GM21381 (cell line): ENCODE data around the gene KCTD20.
"Not testable (repeated sequence)": the region's sequence is repeated elsewhere in the genome, so short reads cannot be mapped to it uniquely, and the experiment has no call there.

Experiments
- ATAC-seq: cut with Tn5 transposase; IDR thresholded peaks from one replicate; pipeline ENCODE4 v1.9.1; 2021; ENCODE audit warnings: mild to moderate bottlenecking, moderate library complexity; ENCODE audit not compliant: unreplicated experiment

The KCTD20 gene

GRCh38 chr6:36443471-36444428 is 950 bp downstream of the KCTD20 start:
- ATAC-seq = no peak

- no peak for ATAC-seq
These were observed 1.7 kb downstream of the KCTD20 start for GRCh38 chr6:36444470-36444869.

DNA sequence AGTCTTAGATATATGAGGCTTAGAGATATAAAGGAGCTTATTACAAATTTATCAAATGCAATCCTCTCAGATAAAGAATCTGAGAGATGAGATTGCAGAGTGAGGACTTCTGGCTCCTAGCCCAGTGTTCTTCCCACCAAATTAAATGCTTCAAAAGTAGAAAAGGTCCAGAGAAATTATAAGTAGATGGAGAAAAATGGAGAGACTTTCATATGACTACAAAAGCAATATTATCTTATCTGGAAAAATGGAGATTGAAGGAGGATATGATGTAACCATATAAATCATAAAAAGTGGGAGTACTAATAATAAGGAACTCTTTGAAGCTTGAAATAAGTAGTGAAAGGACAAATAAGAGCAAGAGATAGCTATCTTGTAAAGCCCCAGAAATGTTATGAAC is 2.8 kb downstream of the KCTD20 start:
- no peak for ATAC-seq

DNA sequence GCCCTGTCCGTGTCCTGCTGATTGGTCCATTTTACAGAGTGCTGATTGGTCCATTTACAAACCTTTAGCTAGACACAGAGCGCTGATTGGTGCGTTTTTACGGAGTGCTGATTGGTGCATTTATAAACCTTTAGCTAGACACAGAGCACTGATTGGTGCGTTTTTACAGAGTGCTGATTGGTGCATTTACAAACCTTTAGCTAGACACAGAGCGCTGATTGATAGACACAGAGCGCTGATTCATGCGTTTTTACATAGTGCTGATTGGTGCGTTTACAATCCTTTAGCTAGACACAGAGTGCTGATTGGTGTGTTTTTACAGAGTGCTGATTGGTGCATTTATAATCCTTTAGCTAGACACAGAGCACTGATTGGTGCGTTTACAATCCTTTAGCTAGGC is 6.4 kb downstream of the KCTD20 start:
- ATAC-seq = not testable (repeated sequence)

GRCh38 chr6:36452897-36453296 is 10.1 kb downstream of the KCTD20 start:
- ATAC-seq = not testable (repeated sequence)

DNA sequence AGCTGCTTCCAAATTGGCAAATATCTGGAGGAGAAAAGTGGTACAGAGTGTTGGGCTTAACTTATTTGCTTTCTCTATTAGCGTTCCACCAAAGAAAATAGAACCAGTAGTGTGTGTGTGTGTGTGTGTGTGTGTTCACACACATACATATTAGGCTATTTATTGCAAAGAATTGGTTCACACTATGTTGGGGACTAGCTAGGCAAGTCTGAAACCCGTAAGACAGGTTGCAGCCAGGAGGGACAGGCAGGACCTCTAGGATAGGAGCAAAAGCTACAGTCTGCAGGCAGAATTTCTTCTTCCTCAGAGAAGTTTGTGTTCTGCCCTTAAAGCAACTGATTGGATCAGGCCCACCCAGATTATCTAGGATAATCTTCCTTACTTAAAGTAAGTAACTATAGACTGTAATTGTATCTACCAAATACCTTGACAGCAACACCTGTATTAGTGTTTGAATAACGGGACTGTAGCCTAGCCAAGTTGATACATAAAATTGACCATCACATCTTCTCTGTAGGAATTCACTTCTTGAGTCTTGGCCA is 12.8 kb downstream of the KCTD20 start:
- no peak for ATAC-seq

GRCh38 chr6:36459501-36459900 is 16.7 kb downstream of the KCTD20 start:
- no peak for ATAC-seq

- no peak for ATAC-seq
These were observed 18.1 kb downstream of the KCTD20 start for GRCh38 chr6:36460916-36461315.

- ATAC-seq = no peak
These were observed 18.8 kb downstream of the KCTD20 start for GRCh38 chr6:36461646-36462045.

DNA sequence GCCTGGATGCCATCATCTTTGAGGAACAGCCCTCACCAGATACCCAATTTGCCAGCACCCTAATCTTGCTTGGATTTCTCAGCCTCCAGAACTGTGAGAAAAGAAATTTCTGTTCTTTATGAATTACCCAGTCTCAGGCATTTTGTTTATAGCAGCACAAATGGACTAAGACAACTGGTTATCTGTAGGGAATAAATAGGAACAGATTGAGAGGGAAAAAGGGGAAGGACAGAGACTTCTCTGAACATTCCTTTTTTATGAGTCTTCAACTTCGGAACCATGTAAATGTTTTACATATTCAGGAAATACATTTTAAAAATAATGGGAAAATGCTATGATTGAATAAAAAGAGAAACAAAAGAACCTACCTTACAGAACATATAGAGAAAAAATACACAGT is 20.9 kb downstream of the KCTD20 start:
- no peak for ATAC-seq

DNA sequence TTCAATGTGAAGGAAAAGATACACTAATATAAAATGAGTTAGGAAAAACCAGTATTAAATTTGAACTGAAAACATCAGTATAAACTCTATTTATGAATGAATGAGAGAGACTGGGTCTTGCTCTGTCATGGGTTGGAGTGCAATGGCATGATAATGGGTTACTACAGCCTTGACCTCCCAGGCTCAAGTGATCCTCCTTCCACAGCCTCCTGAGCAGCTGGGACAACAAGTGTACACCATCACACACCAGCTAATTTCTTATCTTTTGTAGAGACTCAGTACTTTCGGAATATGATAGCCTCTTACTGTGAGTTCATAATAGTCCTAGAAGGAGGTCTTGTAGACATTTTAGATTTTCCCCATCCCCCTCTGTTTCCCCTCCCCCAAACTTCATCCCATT is 21.4 kb downstream of the KCTD20 start:
- no peak for ATAC-seq

GRCh38 chr6:36467625-36468024 is 24.8 kb downstream of the KCTD20 start:
- ATAC-seq = no peak

GRCh38 chr6:36469148-36469661 is 26.4 kb downstream of the KCTD20 start:
- ATAC-seq = no peak

- no peak for ATAC-seq
These were observed 27.1 kb downstream of the KCTD20 start for GRCh38 chr6:36469946-36470345.

GRCh38 chr6:36478051-36478526 is 35.3 kb downstream of the KCTD20 start:
- ATAC-seq = no peak

- ATAC-seq = no peak
These were observed 36.5 kb downstream of the KCTD20 start for GRCh38 chr6:36479256-36479655.

- ATAC-seq = not testable (repeated sequence)
These were observed 40.5 kb downstream of the KCTD20 start for GRCh38 chr6:36483326-36483725.

DNA sequence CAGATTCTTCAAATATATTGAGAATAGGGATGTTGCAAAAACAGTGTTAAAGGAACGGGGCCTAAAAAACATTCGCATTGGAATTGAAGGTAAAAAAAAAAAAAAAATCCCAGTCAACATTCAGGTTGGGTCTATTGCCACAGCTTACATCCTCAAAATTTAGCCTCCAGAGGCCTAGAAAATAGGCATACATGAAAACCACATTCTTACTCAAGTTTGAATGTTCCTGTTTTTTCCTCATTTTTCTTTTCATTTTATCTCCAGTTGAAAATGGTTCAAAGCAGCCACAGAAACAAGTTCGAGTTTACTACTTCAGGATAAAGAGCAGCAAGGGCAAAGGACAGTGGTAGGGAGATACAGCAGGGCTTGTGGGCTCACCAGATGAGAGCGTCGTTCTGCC is 41.9 kb downstream of the KCTD20 start:
- no peak for ATAC-seq

GRCh38 chr6:36487698-36488097 is 44.9 kb downstream of the KCTD20 start:
- no peak for ATAC-seq

DNA sequence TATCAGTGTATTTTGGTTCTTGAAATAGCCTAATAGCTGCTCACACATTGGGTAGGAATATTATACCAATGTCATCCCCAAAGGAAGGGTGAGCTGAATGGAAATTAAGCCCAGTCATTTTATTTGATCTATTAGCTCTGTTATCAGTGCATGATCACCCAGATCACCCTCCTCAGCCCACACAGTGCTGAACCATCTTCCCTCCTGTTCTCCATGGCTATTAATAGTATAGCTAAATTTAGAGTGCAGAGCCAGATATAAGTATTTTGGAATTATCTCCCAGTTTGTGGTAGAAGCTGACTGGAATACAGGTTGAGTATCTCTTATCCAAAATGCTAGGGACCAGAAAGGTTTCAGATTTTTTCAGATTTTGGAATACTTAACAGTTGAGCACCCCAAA is 45.4 kb downstream of the KCTD20 start:
- ATAC-seq = no peak

GRCh38 chr6:36489426-36489825 is 46.6 kb downstream of the KCTD20 start:
- ATAC-seq = no peak

GRCh38 chr6:36491378-36491965 is 48.7 kb downstream of the KCTD20 start:
- no peak for ATAC-seq
